Testis (tissue), 3 donors: Measurements from ENCODE around the gene MOB3B. TPM values are rescaled to one million over a fixed set of nuclear protein-coding genes. Genes with fewer than 3 reads are reported as not detected.

ENCODE experiments used
- DNase-seq: peaks from one replicate; pipeline ENCODE4 v3.0.0-alpha.2; 2019
- H3K27ac ChIP-seq, 2 donors: fragments of 200-600 bp; sonication (generic); one replicate each; pipeline ENCODE4 v1.5.1; 2019
- H3K27me3 ChIP-seq: fragments of 200-600 bp; sonication (generic); one replicate; pipeline ENCODE4 v1.5.1; 2019
- H3K36me3 ChIP-seq: fragments of 200-600 bp; sonication (generic); one replicate; pipeline ENCODE4 v1.5.1; 2017; ENCODE audit warnings: low read depth; ENCODE audit errors: missing control alignments
- H3K4me1 ChIP-seq: fragments of 200-600 bp; sonication (generic); one replicate; pipeline ENCODE4 v1.5.1; 2019
- H3K4me3 ChIP-seq, 2 donors: fragments of 200-600 bp; sonication (generic); one replicate each; pipeline ENCODE4 v1.5.1; 2017 to 2019
- H3K9me3 ChIP-seq: fragments of 200-600 bp; sonication (generic); one replicate; pipeline ENCODE4 v1.5.1; 2017
- POLR2A ChIP-seq: fragments of 450-650 bp; IDR thresholded peaks from one replicate; pipeline ENCODE4 v1.6.1; 2017; ENCODE audit warnings: antibody characterized with exemption, mild to moderate bottlenecking, moderate library complexity
- WGBS, 2 donors: methylation state at CpG; one replicate each; pipeline ENCODE4 v1.1.5; 2018; 5-methylcytosine and 5-hydroxymethylcytosine counted together
- intact Hi-C: fragments of 100-400 bp; cut with DNase I; formaldehyde crosslinking; loops from one replicate; pipeline ENCODE4 v1.15.1; 2023; ENCODE audit warnings: low total_unique reads
- polyA plus RNA-seq: library from polyadenylated mRNA; stranded (reverse); fragments of 350-450 nt; fragmentation: Illumina TruSeq; extraction: RNeasy Lipid Tissue Mini Kit (QIAGEN cat#74804); gene quantifications from one replicate; pipeline ENCODE4 v1.2.3, GENCODE V29; 2014; ENCODE audit warnings: low read depth, low replicate concordance; ENCODE audit not compliant: insufficient read depth
- total RNA-seq, 2 donors: library from RNA; depleted of rRNA; stranded (reverse); fragments of >200 nt; gene quantifications; one replicate each; pipeline ENCODE4 v1.2.3, GENCODE V29; 2016
- TF ChIP-seq, protein P1 (sequence below), 3 experiments: fragments of 450-650 bp in 2 of 3; fragments of 200-600 bp in 1 of 3; sonication (generic) in 1 of 3; IDR thresholded peaks; one replicate each; pipeline ENCODE4 v1.5.1; 2016 to 2019; ENCODE audit warnings: antibody characterized with exemption in 3 of 3, mild to moderate bottlenecking in 2 of 3, moderate library complexity in 1 of 3

Gene MOB3B
- total and polyA plus RNA-seq, 3 donors from 2014 or later, result 9.1 to 23.2 (median 17.5) TPM

DNA sequence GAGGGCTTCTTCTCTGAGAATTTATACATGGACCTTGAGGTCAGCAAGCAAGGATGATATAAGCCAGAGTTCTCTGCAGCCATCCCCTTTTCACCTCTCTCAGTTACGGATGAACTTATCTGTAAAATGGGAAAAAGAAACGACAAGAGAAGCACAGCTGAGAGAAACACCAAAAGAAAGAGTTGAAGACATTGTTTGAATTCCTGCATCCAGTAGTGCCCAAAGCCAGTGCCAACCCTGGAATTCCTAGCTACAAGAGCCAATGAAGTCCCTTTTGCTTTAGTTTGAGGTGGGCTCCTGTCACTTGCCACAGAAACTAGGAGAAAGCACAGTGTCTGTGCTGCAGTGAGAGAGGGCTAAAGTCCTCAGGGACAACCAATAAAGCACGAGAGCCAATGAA, 6.6 kb upstream of the MOB3B start:
- no peaks in the 10 kb centered on the region for H3K9me3 ChIP-seq
- DNase-seq, result no peak
- peaks cover 14% of the 10 kb centered on the region for H3K4me1 ChIP-seq
- intact Hi-C loops, result no loop called here
- H3K27ac ChIP-seq, result no peak overlapping the region
- H3K27me3 ChIP-seq, result no peaks in the 10 kb centered on the region
- no peaks in the 10 kb centered on the region for H3K36me3 ChIP-seq
- 81 to 91% methylated on average over 3 of the region's 3 CpGs for WGBS, 2 donors
- TF ChIP-seq POLR2A, result no peak
- TF ChIP-seq, protein P1, sequence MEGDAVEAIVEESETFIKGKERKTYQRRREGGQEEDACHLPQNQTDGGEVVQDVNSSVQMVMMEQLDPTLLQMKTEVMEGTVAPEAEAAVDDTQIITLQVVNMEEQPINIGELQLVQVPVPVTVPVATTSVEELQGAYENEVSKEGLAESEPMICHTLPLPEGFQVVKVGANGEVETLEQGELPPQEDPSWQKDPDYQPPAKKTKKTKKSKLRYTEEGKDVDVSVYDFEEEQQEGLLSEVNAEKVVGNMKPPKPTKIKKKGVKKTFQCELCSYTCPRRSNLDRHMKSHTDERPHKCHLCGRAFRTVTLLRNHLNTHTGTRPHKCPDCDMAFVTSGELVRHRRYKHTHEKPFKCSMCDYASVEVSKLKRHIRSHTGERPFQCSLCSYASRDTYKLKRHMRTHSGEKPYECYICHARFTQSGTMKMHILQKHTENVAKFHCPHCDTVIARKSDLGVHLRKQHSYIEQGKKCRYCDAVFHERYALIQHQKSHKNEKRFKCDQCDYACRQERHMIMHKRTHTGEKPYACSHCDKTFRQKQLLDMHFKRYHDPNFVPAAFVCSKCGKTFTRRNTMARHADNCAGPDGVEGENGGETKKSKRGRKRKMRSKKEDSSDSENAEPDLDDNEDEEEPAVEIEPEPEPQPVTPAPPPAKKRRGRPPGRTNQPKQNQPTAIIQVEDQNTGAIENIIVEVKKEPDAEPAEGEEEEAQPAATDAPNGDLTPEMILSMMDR (IDR thresholded peaks at IDR 0.05), result no peak
- no peak overlapping the region for H3K4me3 ChIP-seq

DNA sequence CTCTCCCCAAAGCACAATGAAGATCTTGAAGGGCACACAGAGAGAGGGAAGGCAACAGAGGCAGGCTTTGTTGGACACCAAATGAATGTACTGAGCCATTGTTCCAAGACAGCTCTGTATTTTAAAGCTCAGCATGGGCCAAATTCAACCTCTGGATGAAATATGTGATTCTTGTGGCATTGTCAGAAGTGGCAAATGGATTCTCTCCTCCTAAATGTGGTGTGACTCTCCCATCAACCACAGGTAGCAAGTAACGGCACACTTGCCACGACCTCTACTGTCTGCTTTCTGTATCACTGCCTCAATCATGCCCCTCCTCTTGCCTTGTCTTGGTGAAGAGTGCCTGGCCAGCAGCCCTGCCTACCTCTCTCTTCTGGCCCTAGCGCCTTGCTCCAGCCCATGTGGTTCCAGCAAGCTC, 6.1 kb upstream of the MOB3B start:
- Histone ChIP-seq H3K9me3 (no peaks in the 10 kb centered on the region), H3K27ac (no peak overlapping the region), H3K4me1 (peaks cover 14% of the 10 kb centered on the region), H3K36me3 (no peaks in the 10 kb centered on the region), H3K27me3 (no peaks in the 10 kb centered on the region), H3K4me3 (no peak overlapping the region)
- peak; percentile 34 for DNase-seq
- WGBS, 2 donors, result 80 to 92% methylated on average over 3 of the region's 3 CpGs
- intact Hi-C loops, result no loop called here
- no peak for TF ChIP-seq POLR2A
- TF ChIP-seq, protein P1 (IDR thresholded peaks at IDR 0.05), result no peak

DNA sequence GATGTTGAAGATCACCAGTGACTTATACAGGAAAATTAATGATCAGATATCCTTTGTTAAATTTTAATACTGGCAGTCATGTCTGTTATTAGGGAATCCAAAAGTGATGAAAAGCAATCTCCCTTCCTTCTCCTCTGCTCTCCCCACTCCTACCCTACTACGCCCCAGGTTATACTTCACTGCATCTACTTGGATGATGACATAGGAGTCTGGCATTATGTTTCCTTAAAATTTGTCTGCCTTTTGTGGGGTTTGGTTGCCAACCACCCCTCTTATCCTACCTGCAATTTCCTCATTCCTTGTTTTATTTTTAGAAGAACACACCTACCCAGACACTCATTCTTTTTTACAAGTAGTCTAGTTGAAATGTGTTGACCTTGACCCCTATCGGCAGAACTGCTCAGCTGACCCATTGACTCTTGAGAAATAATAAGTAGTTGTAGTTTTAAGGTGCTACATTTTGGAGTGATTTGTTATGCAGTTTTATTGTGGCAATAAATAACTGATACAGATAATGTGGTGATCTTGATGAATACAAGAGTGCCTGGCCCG, 5.1 kb upstream of the MOB3B start:
- H3K27ac ChIP-seq, result peak overlapping the region; percentile 25 to 62
- H3K4me1 ChIP-seq, result peaks cover 13% of the 10 kb centered on the region
- TF ChIP-seq, protein P1 (IDR thresholded peaks at IDR 0.05), result no peak
- no peak for TF ChIP-seq POLR2A
- H3K27me3 ChIP-seq, result no peaks in the 10 kb centered on the region
- 66 to 67% methylated on average over 3 of the region's 3 CpGs for WGBS, 2 donors
- DNase-seq, result no peak
- no peak overlapping the region for H3K4me3 ChIP-seq
- intact Hi-C loops, result no loop called here
- H3K36me3 ChIP-seq, result no peaks in the 10 kb centered on the region
- H3K9me3 ChIP-seq, result no peaks in the 10 kb centered on the region

DNA sequence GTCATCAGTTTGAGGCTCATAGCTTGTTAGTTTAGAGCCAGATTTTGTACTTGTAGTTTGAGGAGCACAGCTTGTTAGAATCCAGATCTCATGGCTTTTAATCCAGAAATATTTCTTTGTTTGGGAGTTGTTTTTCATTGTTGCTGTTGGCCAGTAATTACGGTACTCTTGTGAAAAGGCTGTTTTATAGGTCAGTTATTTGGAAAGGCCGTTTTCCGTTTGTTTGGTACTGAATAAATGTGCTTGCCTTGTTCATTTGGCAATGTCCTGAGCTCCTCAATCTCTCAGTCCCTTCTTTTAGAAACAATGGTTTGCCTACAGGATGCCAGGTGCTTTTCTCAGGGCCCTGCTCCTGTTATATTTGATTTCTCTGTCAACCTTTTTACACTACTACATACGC, 4.5 kb upstream of the MOB3B start:
- Histone ChIP-seq H3K4me3 (no peak overlapping the region), H3K27ac (peak overlapping the region; percentile 25 to 62)

More for the DNA sequence above, 4.5 kb upstream of the MOB3B start:
- DNase-seq, result no peak
- intact Hi-C loops, result no loop called here
- H3K9me3 ChIP-seq, result no peaks in the 10 kb centered on the region
- no peak for TF ChIP-seq POLR2A
- TF ChIP-seq, protein P1 (IDR thresholded peaks at IDR 0.05), result no peak
- 50 to 53% methylated on average over 4 of the region's 4 CpGs for WGBS, 2 donors
- H3K27me3 ChIP-seq, result no peaks in the 10 kb centered on the region
- H3K4me1 ChIP-seq, result peaks cover 7% of the 10 kb centered on the region
- no peaks in the 10 kb centered on the region for H3K36me3 ChIP-seq
